Natural killer cell (primary cell): ENCODE data around the gene TNFRSF12A. TPM values are rescaled to one million over a fixed set of nuclear protein-coding genes. Genes with fewer than 3 reads are reported as not detected.
A peak's percentile ranks its signal among the peaks of the same experiment; 100 is the strongest.

Experiments
- ATAC-seq, 3 donors: fragments of 150-1000 bp in 2 of 3; fragments of 200-7000 bp in 1 of 3; cut with Tn5 transposase; 1 replicate in 1 of 3; 2 replicates in 2 of 3; pipeline ENCODE4 v1.10.0; 2021; ENCODE audit warnings: mild to moderate bottlenecking in 2 of 3, moderate library complexity in 2 of 3
- DNase-seq, 2 donors: peaks; one replicate each; pipeline versions ENCODE4 v3.0.0 to v3.0.0-alpha.2; 2013 to 2021; ENCODE audit warnings: mixed read lengths in 1 of 2
- H3K27ac ChIP-seq: one replicate; pipeline ENCODE4 v1.5.1; 2013; ENCODE audit warnings: mild to moderate bottlenecking, low read length
- H3K27me3 ChIP-seq: one replicate; pipeline ENCODE4 v1.6.1; 2013; ENCODE audit warnings: low read length; ENCODE audit not compliant: control insufficient read depth, insufficient read depth
- H3K36me3 ChIP-seq: one replicate; pipeline ENCODE4 v1.6.1; 2013; ENCODE audit warnings: low read length; ENCODE audit not compliant: control insufficient read depth, insufficient read depth
- H3K4me1 ChIP-seq: one replicate; pipeline ENCODE4 v1.6.1; 2013; ENCODE audit warnings: low read length; ENCODE audit not compliant: control insufficient read depth, insufficient read depth
- H3K4me3 ChIP-seq: one replicate; pipeline ENCODE4 v1.5.1; 2013; ENCODE audit warnings: low read length
- H3K9me3 ChIP-seq: one replicate; pipeline ENCODE4 v1.6.1; 2013; ENCODE audit warnings: low read length; ENCODE audit not compliant: control insufficient read depth, insufficient read depth
- H3K27ac Mint-ChIP-seq, 2 donors: one replicate each; pipeline ENCODE4 v1.8.0; 2022; ENCODE audit warnings: mild to moderate bottlenecking in 2 of 2, mixed read lengths in 2 of 2, moderate library complexity in 1 of 2
- H3K27me3 Mint-ChIP-seq, 2 donors: one replicate each; pipeline ENCODE4 v1.8.0; 2022; ENCODE audit warnings: low read depth in 2 of 2, mixed read lengths in 2 of 2
- H3K36me3 Mint-ChIP-seq: one replicate; pipeline ENCODE4 v1.8.0; 2022; ENCODE audit warnings: mixed read lengths
- H3K4me1 Mint-ChIP-seq, 2 donors: one replicate each; pipeline ENCODE4 v1.8.0; 2022; ENCODE audit warnings: mixed read lengths in 2 of 2
- H3K4me3 Mint-ChIP-seq: one replicate; pipeline ENCODE4 v1.8.0; 2022; ENCODE audit warnings: mild to moderate bottlenecking, moderate library complexity, mixed read lengths
- H3K9me3 Mint-ChIP-seq, 2 donors: one replicate each; pipeline ENCODE4 v1.8.0; 2022; ENCODE audit warnings: mixed read lengths in 2 of 2
- CTCF ChIP-seq: fragments of 200-600 bp; IDR thresholded peaks from one replicate; pipeline ENCODE4 v1.8.0; 2022; ENCODE audit warnings: antibody characterized with exemption
- WGBS: methylation state at CpG from one replicate; pipeline ENCODE4 v1.1.7; 2013; ENCODE audit warnings: missing lambda C conversion rate; ENCODE audit not compliant: insufficient coverage; 5-methylcytosine and 5-hydroxymethylcytosine counted together
- intact Hi-C: fragments of 100-400 bp; cut with micrococcal nuclease; formaldehyde crosslinking; loops from one replicate; pipeline ENCODE4 v1.14.2; 2022
- total RNA-seq, 4 donors: library from RNA; stranded (reverse); fragments of 120-200 nt in 1 of 4; gene quantifications; one replicate each; pipeline versions ENCODE4 v1.2.3 to v1.2.4, GENCODE V29; 2013 to 2022

Gene TNFRSF12A
- total RNA-seq, 3 donors from 2014 or later (not counting 1 experiment from before 2014, with no cell fraction given): 2.4 to 3.7 (median 3.1) TPM

GRCh38 chr16:3001316-3001715, 18.9 kb upstream of the TNFRSF12A start:
- Mint-ChIP-seq H3K27ac (no peak overlapping the region), H3K36me3 (no peaks in the 10 kb centered on the region), H3K4me3 (no peak overlapping the region), H3K4me1 (peaks cover 0 to 5% of the 10 kb centered on the region in 2 donors), H3K27me3 (peaks cover 0 to 3% of the 10 kb centered on the region in 2 donors), H3K9me3 (no peaks in the 10 kb centered on the region)
- Histone ChIP-seq H3K27me3 (no peaks in the 10 kb centered on the region), H3K36me3 (no peaks in the 10 kb centered on the region), H3K4me3 (no peak overlapping the region), H3K4me1 (peaks cover 9% of the 10 kb centered on the region), H3K9me3 (no peaks in the 10 kb centered on the region), H3K27ac (no peak overlapping the region)
- ATAC-seq (no peak), DNase-seq (no peak)
- intact Hi-C loops: no loop called here
- no peak for TF ChIP-seq CTCF
- WGBS: 87% methylated on average over 12 of the region's 12 CpGs

DNA sequence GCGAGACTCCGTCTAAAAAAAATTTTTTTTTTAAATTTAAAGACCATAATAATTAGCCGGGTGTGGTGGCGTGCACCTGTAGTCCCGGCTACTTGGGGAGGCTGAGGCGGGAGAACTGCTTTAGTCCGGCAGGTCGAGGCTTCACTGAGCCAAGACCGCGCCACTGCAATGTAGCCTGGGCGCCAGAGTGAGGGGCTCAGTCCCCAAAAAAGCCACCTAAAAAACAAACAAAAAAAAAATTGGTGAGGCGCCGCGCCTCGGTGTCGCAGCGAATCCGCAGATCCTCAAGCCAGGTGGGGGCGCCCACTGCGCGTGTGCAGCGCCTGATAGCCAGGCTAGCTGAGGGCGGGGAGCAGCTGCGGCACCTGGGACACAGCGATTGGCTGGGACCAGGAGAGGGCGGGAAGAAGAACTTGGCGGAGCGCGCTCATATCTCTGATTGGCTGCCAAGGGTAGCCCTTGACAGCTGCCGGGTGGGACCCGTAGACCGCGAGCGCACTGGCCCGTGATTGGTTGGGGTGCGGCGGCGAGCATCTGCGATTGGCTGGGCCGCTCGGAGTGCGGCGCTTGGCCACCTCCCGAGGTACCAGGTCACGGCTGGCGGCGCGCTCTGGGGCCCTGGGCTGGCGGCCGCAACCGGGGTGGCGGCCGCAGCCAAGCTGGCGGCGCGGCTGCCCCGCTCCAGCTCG, 16.4 kb upstream of the TNFRSF12A start:
- H3K4me3 ChIP-seq: no peak overlapping the region
- Mint-ChIP-seq H3K27me3 (peaks cover 0 to 3% of the 10 kb centered on the region in 2 donors), H3K9me3 (no peaks in the 10 kb centered on the region), H3K27ac (peak overlapping the region in 1 of 2 donors; percentile 80), H3K4me3 (peak overlapping the region; percentile 87), H3K4me1 (peaks cover 5 to 24% of the 10 kb centered on the region in 2 donors), H3K36me3 (no peaks in the 10 kb centered on the region)
- peak; percentile 12 for TF ChIP-seq CTCF
- no peaks in the 10 kb centered on the region for H3K36me3 ChIP-seq
- H3K27me3 ChIP-seq: no peaks in the 10 kb centered on the region
- ATAC-seq (peak; percentile 96 to 99 (median 97)), DNase-seq (peak; percentile 90 to 99)
- no peak overlapping the region for H3K27ac ChIP-seq
- peaks cover 29% of the 10 kb centered on the region for H3K4me1 ChIP-seq
- intact Hi-C loops: loop anchor here (2.0 kb wide), 1 partner anchor 25 kb away; no protein-coding TSS in a partner anchor
- WGBS: 8% methylated on average over 56 of the region's 58 CpGs
- H3K9me3 ChIP-seq: no peaks in the 10 kb centered on the region

DNA sequence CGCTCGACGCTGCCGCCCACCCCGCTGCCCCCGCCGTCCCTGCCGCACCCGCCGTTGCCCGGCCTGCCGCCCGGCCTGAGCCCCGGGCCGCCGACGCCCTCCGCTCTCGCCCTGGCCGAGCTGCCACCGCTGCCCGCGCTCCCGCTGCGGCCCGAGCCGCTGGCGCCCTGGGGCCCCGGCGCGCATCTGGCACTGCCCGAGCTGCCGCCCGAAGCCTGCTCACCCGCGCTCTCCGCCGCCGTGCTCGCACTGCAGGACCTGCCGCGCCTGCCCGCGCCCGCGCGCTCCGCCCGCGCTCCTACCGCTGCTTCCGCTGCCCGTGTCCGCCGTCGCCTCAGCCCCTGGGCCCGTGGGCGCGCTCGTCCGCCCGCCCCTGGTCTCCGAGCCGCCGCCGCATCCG, 15.8 kb upstream of the TNFRSF12A start:
- ATAC-seq: peak; percentile 8 to 10 (median 9)
- H3K4me3 Mint-ChIP-seq: peak overlapping the region; percentile 78
- no peak for TF ChIP-seq CTCF
- Histone ChIP-seq H3K9me3 (no peaks in the 10 kb centered on the region), H3K27me3 (no peaks in the 10 kb centered on the region), H3K4me1 (peaks cover 34% of the 10 kb centered on the region), H3K4me3 (no peak overlapping the region), H3K36me3 (no peaks in the 10 kb centered on the region), H3K27ac (no peak overlapping the region)
- peak in 1 of 2 donors; percentile 39 for DNase-seq
- WGBS: under 1% methylated on average over 67 of the region's 67 CpGs
- no peaks in the 10 kb centered on the region for H3K36me3 Mint-ChIP-seq
- H3K27me3 Mint-ChIP-seq: peaks cover 0 to 3% of the 10 kb centered on the region in 2 donors
- no peaks in the 10 kb centered on the region for H3K9me3 Mint-ChIP-seq
- intact Hi-C loops: loop anchor here (2.0 kb wide), 1 partner anchor 24 kb away; no protein-coding TSS in a partner anchor
- peaks cover 5 to 25% of the 10 kb centered on the region in 2 donors for H3K4me1 Mint-ChIP-seq
- H3K27ac Mint-ChIP-seq: no peak overlapping the region
